Left lung (tissue), 10 donors: ENCODE measurements around the gene EPN2. TPM values are rescaled to one million over a fixed set of nuclear protein-coding genes. Genes with fewer than 3 reads are reported as not detected.
A peak's percentile ranks its signal among the peaks of the same experiment; 100 is the strongest.

Experiments
- ATAC-seq: fragments of 200-7000 bp; cut with Tn5 transposase; one replicate; pipeline ENCODE4 v1.9.1; 2020; ENCODE audit warnings: moderate library complexity
- DNase-seq, 4 donors: peaks; one replicate each; pipeline ENCODE4 v3.0.0-alpha.2; 2013 to 2020
- H3K27ac ChIP-seq, 2 donors: fragments of 200-600 bp; sonication (generic) in 1 of 2; one replicate each; pipeline versions ENCODE4 v1.5.0 to v1.8.0; 2020 to 2021
- H3K27me3 ChIP-seq, 2 donors: fragments of 200-600 bp; sonication (generic) in 1 of 2; one replicate each; pipeline versions ENCODE4 v1.5.0 to v1.8.0; 2020 to 2021
- H3K36me3 ChIP-seq, 2 donors: fragments of 200-600 bp; sonication (generic) in 1 of 2; one replicate each; pipeline versions ENCODE4 v1.5.0 to v1.8.0; 2020 to 2021
- H3K4me1 ChIP-seq, 2 donors: fragments of 200-600 bp; one replicate each; pipeline ENCODE4 v1.8.0; 2021
- H3K4me3 ChIP-seq, 2 donors: fragments of 200-600 bp; sonication (generic) in 1 of 2; one replicate each; pipeline versions ENCODE4 v1.5.0 to v1.8.0; 2020 to 2021; ENCODE audit warnings: mild to moderate bottlenecking in 1 of 2
- H3K9me3 ChIP-seq, 2 donors: fragments of 200-600 bp; sonication (generic) in 1 of 2; one replicate each; pipeline versions ENCODE4 v1.5.0 to v1.8.0; 2020 to 2021
- intact Hi-C, 2 donors: fragments of 100-400 bp; cut with DNase I; formaldehyde crosslinking; loops; one replicate each; pipeline versions ENCODE4 v1.11.2 to v1.14.2; 2022
- polyA plus RNA-seq, 6 donors: library from polyadenylated mRNA; unstranded; fragments of 120-200 nt; gene quantifications; one replicate each; pipeline ENCODE4 v1.2.1, GENCODE V29; 2013; ENCODE audit not compliant: insufficient read length in 6 of 6
- total RNA-seq, 2 donors: library from RNA; stranded (reverse); fragmentation: NEBNext Ultra II Directional; extraction: Animal tissue kit (Norgen Biotek cat#: 25700); gene quantifications; one replicate each; pipeline ENCODE4 v1.2.1, GENCODE V29; 2021
- TF ChIP-seq, protein P1 (sequence below), 2 donors: fragments of 200-600 bp; sonication (generic) in 1 of 2; IDR thresholded peaks; one replicate each; pipeline versions ENCODE4 v1.5.0 to v1.8.0; 2021; ENCODE audit warnings: antibody characterized with exemption in 2 of 2
- donor health status: DM: no; HTN: yes; CAD: no.
- donor health status: DM: no; HTN: no; CAD: no.

EPN2 gene
- total and polyA plus RNA-seq, 8 donors, result 43.3 to 51.5 (median 48.3) TPM

DNA sequence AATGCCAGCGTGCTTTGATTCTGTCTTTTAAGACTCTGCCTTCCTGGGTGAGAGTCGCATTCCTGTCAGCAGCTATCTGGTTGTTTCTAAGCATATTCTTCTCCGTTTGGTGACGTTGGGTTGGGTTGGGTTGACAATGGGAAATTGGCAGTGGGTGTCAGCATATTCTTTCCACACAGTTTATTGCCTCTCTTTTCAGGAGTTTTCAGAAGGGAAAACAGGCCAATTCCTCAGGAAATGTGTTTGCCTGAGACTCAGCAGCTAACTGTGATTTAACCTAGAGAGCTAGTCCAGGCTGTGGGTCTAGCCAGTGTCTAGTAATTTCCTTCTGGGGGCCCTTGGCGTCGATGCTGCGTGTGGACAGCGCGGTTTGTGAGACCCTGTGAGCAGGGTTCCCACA lies 21.2 kb downstream of the EPN2 start:
- ATAC-seq, result no peak

DNA sequence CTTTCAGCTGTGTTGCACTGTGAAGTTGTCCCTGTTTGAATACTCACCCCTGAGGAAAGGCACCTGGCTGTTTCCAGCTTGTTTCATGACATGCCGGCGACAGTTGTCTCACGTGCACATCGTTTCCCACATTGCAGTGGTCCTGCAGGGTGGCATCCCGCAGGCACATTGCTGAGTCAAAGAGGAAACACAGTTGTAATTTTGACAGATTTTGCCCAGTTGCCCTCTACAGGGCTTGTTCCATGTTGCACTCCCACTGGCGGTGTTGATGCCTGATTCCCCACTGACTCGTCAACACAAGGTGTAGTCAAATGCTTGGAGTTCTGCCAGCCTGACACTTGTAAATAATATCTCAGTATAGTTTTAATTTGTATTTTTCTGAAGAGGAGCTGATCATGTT lies 23.8 kb downstream of the EPN2 start:
- no peaks in the 10 kb centered on the region for H3K9me3 ChIP-seq
- peak overlapping the region in 1 of 2 donors; percentile 40 for H3K27ac ChIP-seq
- peaks cover 25 to 41% of the 10 kb centered on the region in 2 donors for H3K4me1 ChIP-seq
- TF ChIP-seq, protein P1, sequence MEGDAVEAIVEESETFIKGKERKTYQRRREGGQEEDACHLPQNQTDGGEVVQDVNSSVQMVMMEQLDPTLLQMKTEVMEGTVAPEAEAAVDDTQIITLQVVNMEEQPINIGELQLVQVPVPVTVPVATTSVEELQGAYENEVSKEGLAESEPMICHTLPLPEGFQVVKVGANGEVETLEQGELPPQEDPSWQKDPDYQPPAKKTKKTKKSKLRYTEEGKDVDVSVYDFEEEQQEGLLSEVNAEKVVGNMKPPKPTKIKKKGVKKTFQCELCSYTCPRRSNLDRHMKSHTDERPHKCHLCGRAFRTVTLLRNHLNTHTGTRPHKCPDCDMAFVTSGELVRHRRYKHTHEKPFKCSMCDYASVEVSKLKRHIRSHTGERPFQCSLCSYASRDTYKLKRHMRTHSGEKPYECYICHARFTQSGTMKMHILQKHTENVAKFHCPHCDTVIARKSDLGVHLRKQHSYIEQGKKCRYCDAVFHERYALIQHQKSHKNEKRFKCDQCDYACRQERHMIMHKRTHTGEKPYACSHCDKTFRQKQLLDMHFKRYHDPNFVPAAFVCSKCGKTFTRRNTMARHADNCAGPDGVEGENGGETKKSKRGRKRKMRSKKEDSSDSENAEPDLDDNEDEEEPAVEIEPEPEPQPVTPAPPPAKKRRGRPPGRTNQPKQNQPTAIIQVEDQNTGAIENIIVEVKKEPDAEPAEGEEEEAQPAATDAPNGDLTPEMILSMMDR (IDR thresholded peaks at IDR 0.05), result no peak
- H3K36me3 ChIP-seq, result no peaks in the 10 kb centered on the region
- no peak for ATAC-seq
- no peak for DNase-seq
- peaks cover 0 to 4% of the 10 kb centered on the region in 2 donors for H3K27me3 ChIP-seq
- H3K4me3 ChIP-seq, result no peak overlapping the region
- intact Hi-C loops, result no loop called here

More for the DNA sequence above, 21.2 kb downstream of the EPN2 start:
- TF ChIP-seq, protein P1 (IDR thresholded peaks at IDR 0.05), result no peak
- no peak for DNase-seq
- Histone ChIP-seq H3K27me3 (peaks cover 0 to 4% of the 10 kb centered on the region in 2 donors), H3K4me3 (no peak overlapping the region), H3K9me3 (no peaks in the 10 kb centered on the region), H3K36me3 (no peaks in the 10 kb centered on the region), H3K4me1 (peaks cover 10 to 38% of the 10 kb centered on the region in 2 donors), H3K27ac (no peak overlapping the region)
- intact Hi-C loops, result no loop called here

DNA sequence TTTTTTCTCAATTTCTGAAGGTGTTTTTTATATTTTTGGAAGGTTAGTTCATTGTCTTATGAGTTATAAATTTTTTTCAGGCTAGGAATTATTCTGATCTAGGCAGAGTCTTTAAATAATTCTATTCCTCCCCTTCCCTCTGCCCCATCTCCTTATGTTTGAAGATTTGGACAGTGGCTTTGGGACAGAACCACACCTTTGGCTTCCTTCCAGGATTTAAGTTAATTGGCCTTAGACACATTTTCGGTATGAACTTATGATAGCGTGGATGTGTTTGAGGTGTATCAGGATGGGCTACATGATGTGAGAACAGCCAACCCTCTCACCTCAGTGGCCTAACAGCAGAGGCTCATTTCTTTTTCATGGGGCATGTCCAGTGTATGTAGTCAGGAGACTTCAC lies 24.3 kb downstream of the EPN2 start:
- H3K4me1 ChIP-seq, result peaks cover 25 to 41% of the 10 kb centered on the region in 2 donors

DNA sequence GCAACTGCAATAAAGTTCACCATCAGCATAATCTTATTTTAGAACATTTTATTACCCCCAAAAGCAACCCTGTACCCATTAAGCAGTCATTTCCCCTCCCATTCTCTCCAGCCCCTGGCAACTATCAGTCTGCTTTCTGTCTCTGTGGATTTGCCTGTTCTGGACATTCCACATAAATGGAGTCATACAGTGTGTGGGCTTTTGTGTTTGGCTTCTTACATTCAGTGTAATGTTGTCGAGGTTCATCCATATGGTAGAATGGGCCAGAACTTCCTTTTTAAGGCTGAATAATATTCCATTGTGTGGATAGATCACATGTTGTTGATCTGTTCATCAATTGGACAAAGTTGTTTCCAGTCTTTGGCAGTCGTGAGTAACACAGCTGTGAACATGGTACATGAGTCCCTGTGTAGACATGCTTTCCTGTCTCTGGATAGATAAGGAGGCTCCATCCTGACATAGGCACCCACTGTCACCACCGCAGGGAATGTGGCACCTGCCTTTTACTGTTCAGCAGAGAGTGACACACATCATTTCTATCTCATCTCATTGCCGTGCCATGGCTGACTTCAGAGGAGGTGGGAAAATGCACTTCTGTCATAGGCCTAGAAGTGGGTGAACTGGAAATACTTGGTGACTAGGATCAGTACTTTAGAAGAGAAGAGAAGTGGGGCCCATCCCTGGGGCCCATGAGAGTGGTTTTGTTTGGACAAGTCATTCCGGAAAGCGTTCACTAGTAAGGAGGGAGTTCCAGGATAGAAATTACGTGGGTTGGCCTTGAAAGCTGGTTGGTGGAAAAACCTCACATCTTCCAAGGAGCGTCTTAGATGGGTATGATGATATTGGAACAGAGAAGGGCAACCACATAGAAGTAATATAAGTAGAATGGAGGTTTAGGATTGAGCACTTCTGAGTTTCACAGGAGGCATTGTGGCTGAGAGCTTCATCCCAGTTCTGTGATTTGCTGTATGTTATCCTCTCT lies 25.8 kb downstream of the EPN2 start:
- ATAC-seq (peak; percentile 83), DNase-seq (peak in 1 of 4 donors; percentile 56)
- TF ChIP-seq, protein P1 (IDR thresholded peaks at IDR 0.05), result no peak
- Histone ChIP-seq H3K4me3 (no peak overlapping the region), H3K4me1 (peaks cover 28 to 47% of the 10 kb centered on the region in 2 donors), H3K9me3 (no peaks in the 10 kb centered on the region), H3K27me3 (peaks cover 0 to 4% of the 10 kb centered on the region in 2 donors), H3K27ac (peak overlapping the region; percentile 67 to 75), H3K36me3 (no peaks in the 10 kb centered on the region)
- intact Hi-C loops, result no loop called here

More for the DNA sequence above, 24.3 kb downstream of the EPN2 start:
- no peak for DNase-seq
- H3K36me3 ChIP-seq, result no peaks in the 10 kb centered on the region
- ATAC-seq, result no peak
- TF ChIP-seq, protein P1 (IDR thresholded peaks at IDR 0.05), result no peak
- peak overlapping the region in 1 of 2 donors; percentile 40 for H3K27ac ChIP-seq
- H3K4me3 ChIP-seq, result no peak overlapping the region
- intact Hi-C loops, result no loop called here
- H3K9me3 ChIP-seq, result no peaks in the 10 kb centered on the region
- peaks cover 0 to 4% of the 10 kb centered on the region in 2 donors for H3K27me3 ChIP-seq

DNA sequence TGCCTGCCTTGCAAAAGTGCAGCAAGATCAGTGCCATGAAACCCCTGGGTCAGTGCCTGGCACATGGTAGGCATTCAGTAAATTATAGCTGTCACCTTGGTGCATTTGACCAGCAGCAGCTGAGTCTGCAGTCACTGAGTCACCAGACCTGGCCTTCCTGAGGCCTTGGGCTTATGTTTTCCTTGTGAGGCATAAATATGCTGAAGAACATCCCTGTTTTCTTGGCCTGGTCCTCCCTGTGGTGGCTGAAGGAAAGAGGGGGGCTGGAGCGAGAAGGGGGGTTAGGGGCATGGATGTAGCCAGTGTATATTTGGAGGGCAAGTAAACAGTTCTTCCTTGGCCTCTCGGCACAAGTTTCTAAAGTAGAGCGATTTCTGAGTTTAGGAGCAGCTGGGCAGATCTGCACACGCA lies 26.5 kb downstream of the EPN2 start:
- no peaks in the 10 kb centered on the region for H3K9me3 ChIP-seq
- H3K4me1 ChIP-seq, result peaks cover 35 to 54% of the 10 kb centered on the region in 2 donors
- peaks cover 0 to 4% of the 10 kb centered on the region in 2 donors for H3K27me3 ChIP-seq
- intact Hi-C loops, result no loop called here
- no peaks in the 10 kb centered on the region for H3K36me3 ChIP-seq
- DNase-seq, result peak in 1 of 4 donors; percentile 40
- peak overlapping the region; percentile 67 to 75 for H3K27ac ChIP-seq
- H3K4me3 ChIP-seq, result no peak overlapping the region
- TF ChIP-seq, protein P1 (IDR thresholded peaks at IDR 0.05), result no peak
- peak; percentile 42 for ATAC-seq
